Activated CD4-positive, alpha-beta T cell treated with anti-CD3 and anti-CD28 coated beads for 1 hour (primary cell): ENCODE measurements around the gene PRX.
A peak's percentile ranks its signal among the peaks of the same experiment; 100 is the strongest.
"Not testable (repeated sequence)": the region's sequence is repeated elsewhere in the genome, so short reads cannot be mapped to it uniquely, and the experiment has no call there.

Experiments
- DNase-seq: peaks from one replicate; pipeline ENCODE4 v3.0.0-alpha.2; 2020

Gene PRX

GRCh38 chr19:40438284-40438683, 25.1 kb upstream of the PRX start:
- DNase-seq: no peak

DNA sequence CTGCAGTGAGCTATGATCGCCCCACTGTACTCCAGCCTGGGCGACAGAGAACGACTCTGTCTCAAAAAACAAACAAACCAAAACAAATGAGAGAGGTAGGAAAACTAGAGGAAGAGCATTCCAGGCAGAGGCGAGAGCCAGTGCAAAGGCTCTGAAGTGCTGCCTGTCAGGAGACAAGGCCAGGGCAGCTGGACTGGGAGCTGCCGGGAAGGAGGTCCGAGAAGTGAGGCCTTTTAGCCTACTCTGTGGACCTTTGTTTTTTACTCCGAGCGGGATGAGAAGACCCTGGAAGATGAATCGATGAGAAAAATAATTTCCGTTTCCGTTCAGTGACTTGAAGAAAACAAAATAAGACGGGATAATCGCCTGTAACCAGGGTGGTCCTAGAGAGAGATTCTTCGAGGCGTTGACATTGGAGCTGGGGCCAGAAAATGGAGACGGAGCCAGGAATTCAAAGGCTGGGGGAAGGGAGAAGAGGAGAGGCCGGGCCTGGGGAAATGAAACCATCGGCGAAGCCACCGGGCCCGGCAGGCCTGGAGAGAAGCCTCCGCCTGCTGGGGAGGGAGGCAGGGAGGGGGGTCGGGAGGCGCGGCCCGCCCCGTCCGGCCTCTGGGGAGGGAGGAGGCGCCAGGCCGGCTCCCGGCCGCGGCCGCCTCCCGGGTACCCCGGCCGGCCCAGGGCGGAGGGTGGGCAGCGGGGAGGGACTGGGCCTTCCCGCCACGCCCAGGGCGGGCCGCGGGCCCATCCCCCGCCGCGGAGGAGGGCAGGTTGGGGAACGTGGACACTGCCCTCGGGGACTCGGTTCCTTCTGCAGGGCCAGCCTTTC, 20.4 kb upstream of the PRX start:
- DNase-seq: peak; percentile 26

GRCh38 chr19:40432760-40433159, 19.6 kb upstream of the PRX start:
- DNase-seq: not testable (repeated sequence)

DNA sequence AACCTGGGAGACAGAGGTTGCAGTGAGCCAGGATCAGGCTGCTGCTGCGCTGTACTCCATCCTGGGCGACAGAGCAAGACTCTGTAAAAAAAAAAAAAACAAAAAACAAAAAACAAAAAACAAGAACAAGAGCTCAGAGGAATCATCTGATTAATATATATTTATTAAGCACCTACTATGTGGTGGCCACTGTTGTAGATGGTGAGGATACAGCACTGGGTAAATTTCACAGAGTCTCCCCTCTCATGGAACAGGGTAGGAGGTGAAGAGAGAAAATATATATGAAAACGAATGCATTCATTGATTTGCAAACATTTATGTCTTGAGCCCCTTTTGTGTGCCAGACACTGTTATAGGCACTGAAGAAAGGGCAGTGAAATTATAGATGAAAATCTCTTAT, 18.5 kb upstream of the PRX start:
- no peak for DNase-seq

- not testable (repeated sequence) for DNase-seq
These were observed 17.1 kb upstream of the PRX start for GRCh38 chr19:40430242-40430641.

DNA sequence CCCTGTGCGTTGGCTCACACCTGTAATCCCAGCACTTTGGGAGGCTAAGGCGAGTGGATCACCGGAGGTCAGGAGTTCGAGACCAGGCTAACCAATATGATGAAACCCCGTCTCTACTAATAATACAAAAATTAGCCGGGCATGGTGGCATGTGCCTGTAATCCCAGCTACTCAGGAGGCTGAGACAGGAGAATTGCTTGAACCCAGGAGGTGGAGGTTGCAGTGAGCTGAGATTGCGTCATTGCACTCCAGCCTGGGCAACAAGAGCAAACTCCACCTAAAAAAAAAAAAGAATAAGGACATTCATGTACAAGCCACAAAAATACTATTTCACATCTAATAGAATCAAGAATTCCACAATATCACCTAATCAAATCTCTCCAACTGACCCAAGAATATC, 15.0 kb upstream of the PRX start:
- DNase-seq: not testable (repeated sequence)

GRCh38 chr19:40425450-40426287, 12.5 kb upstream of the PRX start, which contains the start of gene SERTAD1:
Gene SERTAD1, minus strand, starts transcription at chr19:40425992. Its CDS starts 2,446 bp downstream, at chr19:40423546.
- DNase-seq: peak; percentile 100

DNA sequence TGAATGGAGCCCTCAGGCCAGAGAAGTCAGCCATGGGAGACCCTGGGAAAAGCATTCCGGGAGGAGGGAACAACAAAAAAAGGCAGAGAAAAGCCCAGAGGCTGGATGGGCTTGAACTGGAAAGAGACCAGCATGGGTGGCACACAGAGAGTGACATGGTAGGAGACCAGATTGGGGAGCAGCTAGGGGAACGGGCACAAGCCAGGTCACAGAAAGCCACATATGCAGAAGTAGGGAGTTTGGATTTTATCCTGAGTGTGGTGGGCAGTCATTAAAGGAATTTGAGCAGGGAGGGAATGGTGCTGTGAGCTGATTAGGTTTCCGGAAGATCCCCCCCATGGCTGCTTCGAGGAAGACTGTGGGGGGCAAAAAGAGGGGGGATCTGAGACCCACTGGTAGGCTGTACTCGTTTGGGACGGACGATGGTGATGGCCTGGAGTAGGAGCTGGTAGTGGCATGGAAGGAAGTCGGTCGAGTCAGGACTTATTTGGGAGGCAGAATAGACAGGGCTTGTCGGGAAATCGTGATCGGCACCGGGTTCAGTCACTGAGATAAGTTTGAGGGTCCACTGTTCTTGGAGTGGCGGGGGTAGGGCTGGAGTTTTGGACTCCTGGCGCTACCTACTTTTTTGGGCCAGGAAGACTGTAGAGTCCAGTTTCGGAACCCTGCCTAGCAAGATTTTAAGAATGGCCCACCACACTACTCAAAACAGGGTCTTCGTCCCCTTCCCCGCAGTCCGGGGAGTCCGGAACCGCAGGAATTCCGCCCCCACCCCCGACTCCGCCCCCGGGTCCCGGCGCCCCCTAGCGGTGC, 11.7 kb upstream of the PRX start:
- no peak for DNase-seq

DNA sequence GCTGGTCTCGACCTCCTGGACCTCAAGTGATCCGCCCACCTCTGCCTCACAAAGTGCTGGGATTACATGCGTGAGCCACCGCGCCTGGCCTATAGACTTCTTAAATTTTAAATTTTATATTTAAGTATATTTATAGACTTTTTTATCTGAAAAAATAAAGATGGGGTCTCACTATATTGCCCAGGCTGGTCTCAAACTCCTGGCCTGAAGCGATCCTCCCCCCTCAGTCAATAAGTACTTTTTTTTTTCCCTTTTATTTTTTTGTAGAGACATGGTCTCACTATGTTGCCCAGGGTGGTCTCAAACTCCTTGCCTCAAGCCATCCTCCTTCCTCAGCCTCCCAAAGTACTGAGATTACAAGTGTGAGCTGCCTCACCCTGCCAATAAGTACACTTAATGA, 10.8 kb upstream of the PRX start:
- no peak for DNase-seq

- no peak for DNase-seq
These were observed 9.8 kb upstream of the PRX start for GRCh38 chr19:40422748-40423566.

DNA sequence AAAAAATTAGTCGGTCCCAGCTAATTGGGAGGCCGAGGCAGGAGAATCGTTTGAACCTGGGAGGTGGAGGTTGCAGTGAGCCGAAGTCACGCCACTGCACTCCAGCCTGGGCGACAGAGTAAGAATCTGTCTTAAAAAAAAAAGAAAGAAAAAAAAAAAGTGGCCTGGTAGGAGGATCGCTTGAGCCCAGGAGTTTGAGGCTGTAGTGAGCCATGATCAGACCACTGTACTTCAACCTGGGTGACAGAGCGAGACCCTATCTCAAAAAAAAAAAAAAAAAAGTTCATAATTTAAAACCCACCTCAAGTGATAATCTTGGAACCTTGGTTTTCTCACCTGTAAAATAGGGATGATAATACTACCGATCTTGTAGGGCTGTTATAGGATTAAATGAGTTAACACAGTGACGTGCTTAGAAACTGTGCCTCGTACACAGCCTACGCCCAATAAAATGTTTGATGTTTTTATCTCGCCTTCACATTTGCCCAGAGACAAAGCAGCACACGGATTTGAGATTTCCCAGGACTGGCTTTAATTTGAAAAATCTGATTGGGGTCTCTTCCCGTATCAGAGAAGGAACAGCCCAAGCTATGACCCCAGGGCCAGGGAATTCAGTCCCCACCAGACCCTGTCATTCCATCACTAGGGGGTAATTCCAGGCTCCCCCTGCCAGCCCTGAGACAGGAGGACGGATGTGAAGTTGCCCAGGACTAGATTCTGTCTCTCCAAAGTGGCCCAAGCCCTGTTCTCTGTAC, 9.0 kb upstream of the PRX start:
- no peak for DNase-seq

- peak; percentile 61 for DNase-seq
These were observed 7.9 kb upstream of the PRX start for GRCh38 chr19:40420766-40421765.

DNA sequence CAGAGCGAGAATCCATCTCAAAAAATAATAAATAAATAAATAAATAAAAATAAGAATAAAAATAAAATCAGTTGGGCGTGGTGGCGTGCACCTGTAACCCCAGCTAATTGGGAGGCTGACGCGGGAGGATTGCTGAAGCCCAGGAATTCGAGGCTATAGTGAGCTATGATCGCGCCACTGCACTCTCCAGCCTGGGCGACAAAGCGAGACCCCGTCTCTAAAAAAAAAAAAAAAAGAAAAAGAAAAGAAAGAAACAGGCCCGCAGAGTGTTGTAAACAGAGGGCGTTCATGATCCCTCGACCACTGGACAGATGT, 7.2 kb upstream of the PRX start:
- DNase-seq: no peak

GRCh38 chr19:40419780-40420179, 6.6 kb upstream of the PRX start:
- DNase-seq: no peak

DNA sequence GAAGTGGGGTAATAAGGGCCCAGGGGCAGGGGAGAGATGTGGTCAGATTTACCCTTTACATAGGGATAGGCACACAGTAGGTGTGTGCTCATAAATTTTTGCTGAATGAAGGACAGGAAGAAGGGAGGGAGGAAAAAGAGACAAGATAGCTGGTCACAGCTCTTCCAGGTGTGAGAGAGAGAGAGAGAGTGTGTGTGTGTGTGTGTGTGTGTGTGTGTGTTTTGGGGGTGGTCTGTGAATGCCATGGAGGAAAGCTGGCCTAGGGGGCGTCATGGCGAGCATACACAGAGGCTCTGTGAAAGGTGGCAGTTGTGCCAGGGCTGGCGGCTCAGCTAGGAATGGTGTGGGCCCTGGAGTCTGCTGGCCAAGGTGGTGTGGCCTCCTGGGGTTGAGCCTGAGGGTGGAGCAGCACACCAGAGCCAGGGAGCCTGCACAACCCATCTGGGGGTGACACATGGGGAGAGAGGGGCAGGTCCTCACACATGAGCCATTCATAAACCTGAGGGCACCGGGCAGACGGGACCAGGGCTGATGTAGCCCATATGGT, 6.0 kb upstream of the PRX start:
- no peak for DNase-seq

DNA sequence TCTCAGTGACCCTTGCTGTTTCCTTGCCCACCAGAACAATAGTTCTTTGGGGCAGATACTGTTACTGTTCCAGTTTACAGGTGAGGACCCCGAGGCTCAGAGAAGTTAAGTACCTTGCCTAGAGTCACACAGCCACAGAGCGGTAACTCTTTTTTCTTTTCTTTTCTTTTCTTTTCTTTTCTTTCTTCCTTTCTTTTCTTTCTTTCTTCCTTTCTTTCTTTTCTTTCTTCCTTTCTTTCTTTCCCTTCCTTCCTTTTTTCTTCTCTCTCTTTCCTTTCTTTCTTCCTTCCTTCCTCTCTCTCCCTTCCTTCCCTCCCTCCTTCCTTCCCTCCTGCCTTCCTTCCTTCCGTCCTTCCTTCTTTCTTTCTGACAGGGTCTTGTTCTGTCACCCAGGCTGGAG, 4.9 kb upstream of the PRX start:
- DNase-seq: no peak

DNA sequence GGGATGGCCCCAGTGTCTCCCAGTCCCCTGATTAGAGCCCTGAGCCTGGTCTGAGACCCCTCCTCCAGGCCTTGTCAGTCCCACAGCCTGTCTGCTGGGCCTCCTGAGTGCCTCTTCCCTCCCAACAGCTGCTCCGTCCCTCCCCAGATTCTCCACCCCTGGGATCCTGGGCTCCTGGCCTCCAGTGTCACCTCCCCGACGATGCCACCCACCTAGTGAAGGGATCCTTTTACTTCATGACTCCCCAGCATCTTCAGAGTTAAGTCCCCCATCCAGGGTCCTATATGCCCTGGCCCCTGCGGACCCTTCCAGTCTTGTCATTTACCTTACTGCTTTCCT, 4.4 kb upstream of the PRX start:
- DNase-seq: no peak

- DNase-seq: no peak
These were observed 3.9 kb upstream of the PRX start for GRCh38 chr19:40416918-40417642.

DNA sequence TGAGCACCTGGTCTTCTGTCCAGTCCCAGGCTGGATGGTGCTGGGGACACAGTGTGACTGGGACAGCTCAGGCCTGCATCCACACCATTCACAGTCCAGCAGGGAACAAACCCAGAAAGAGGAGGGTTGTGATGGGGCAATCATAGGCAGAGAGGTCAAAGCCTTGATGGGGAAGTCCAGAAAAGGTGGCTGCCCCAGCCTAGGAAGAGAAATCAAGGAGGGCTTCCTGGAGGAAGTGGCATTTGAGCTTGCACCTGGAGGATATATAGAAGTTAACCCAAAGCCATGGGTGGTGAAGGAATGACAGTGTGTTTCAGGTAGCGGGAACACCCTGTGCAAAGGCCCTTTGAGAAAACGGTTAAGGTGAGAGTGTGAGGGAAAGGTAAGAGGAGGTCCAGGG, 2.6 kb upstream of the PRX start:
- DNase-seq: no peak
